Stimulated activated CD8-positive, alpha-beta memory T cell treated with anti-CD3 and anti-CD28 coated beads, Interleukin-4, amount 100 ng/mL, for 48 hours (primary cell): ENCODE data around the gene PPRC1.

Experiments
- DNase-seq: peaks from one replicate; pipeline ENCODE4 v3.0.0-alpha.2; 2020

Gene PPRC1

GRCh38 chr10:102117391-102118159 lies 15.3 kb upstream of the PPRC1 start:
- DNase-seq = peak; percentile 67

GRCh38 chr10:102118867-102119266 lies 14.0 kb upstream of the PPRC1 start:
- DNase-seq = peak; percentile 48

- peak; percentile 72 for DNase-seq
Measured at GRCh38 chr10:102119417-102120141, 13.3 kb upstream of the PPRC1 start.

GRCh38 chr10:102120142-102120990 lies 12.5 kb upstream of the PPRC1 start, which contains the start of gene LDB1:
LDB1 (minus strand) TSS chr10:102120368; CDS start chr10:102120110, 258 bp downstream.
- peak; percentile 76 for DNase-seq

- DNase-seq = peak; percentile 41
Measured at GRCh38 chr10:102120991-102121738, 11.7 kb upstream of the PPRC1 start.

- DNase-seq = no peak
Measured at GRCh38 chr10:102121739-102122372, 11.0 kb upstream of the PPRC1 start.

- no peak for DNase-seq
Measured at GRCh38 chr10:102122450-102122849, 10.4 kb upstream of the PPRC1 start.

- DNase-seq = no peak
Measured at GRCh38 chr10:102123223-102123622, 9.6 kb upstream of the PPRC1 start.

- DNase-seq = no peak
Measured at GRCh38 chr10:102131286-102132170, 1.3 kb upstream of the PPRC1 start.

- DNase-seq = no peak
Measured at GRCh38 chr10:102132193-102132562, 662 bp upstream of the PPRC1 start.

- peak; percentile 79 for DNase-seq
Measured at GRCh38 chr10:102133373-102134195, 744 bp downstream of the PPRC1 start.

GRCh38 chr10:102134416-102134815 lies 1.6 kb downstream of the PPRC1 start:
- DNase-seq = no peak

GRCh38 chr10:102135956-102136526 lies 3.2 kb downstream of the PPRC1 start:
- no peak for DNase-seq

GRCh38 chr10:102139281-102140110 lies 6.7 kb downstream of the PPRC1 start:
- no peak for DNase-seq

- DNase-seq = no peak
Measured at GRCh38 chr10:102140218-102140617, 7.4 kb downstream of the PPRC1 start.

- DNase-seq = no peak
Measured at GRCh38 chr10:102140913-102141540, 8.2 kb downstream of the PPRC1 start.

GRCh38 chr10:102141583-102142107 lies 8.8 kb downstream of the PPRC1 start:
- DNase-seq = no peak

- DNase-seq = no peak
Measured at GRCh38 chr10:102146971-102147428, 14.2 kb downstream of the PPRC1 start.
